Calu3 (cell line): ENCODE results near the gene YWHAE. TPM values are rescaled to one million over a fixed set of nuclear protein-coding genes. Genes with fewer than 3 reads are reported as not detected.
A peak's percentile ranks its signal among the peaks of the same experiment; 100 is the strongest.
"Not testable (repeated sequence)": the region's sequence is repeated elsewhere in the genome, so short reads cannot be mapped to it uniquely, and the experiment has no call there.

Source experiments
- BruUV-seq: library from RNA; stranded (reverse); fragments of 400-500 nt; replicated peaks from 2 replicates; lab custom pipeline; 2021; lab: Mats Ljungman, UMichigan
- CTCF ChIA-PET: fragments of 300-600 bp; sonication (Branson Sonifier 250); formaldehyde crosslinking; loops from one replicate; lab custom pipeline; 2022; ENCODE audit warnings: antibody characterized with exemption; lab: Charles Lee
- DNase-seq: peaks from one replicate; pipeline ENCODE4 v3.0.0; 2022
- H3K27ac Mint-ChIP-seq: one replicate; pipeline ENCODE4 v1.8.0; 2022; ENCODE audit warnings: mixed read lengths; ENCODE audit not compliant: unreplicated experiment
- H3K27me3 Mint-ChIP-seq: one replicate; pipeline ENCODE4 v1.8.0; 2022; ENCODE audit warnings: mixed read lengths; ENCODE audit not compliant: unreplicated experiment
- H3K36me3 Mint-ChIP-seq: one replicate; pipeline ENCODE4 v1.8.0; 2022; ENCODE audit warnings: mild to moderate bottlenecking, moderate library complexity, mixed read lengths; ENCODE audit not compliant: insufficient read depth, unreplicated experiment
- H3K4me1 Mint-ChIP-seq: one replicate; pipeline ENCODE4 v1.8.0; 2022; ENCODE audit warnings: mild to moderate bottlenecking, low read depth, mixed read lengths; ENCODE audit not compliant: unreplicated experiment
- H3K4me3 Mint-ChIP-seq: one replicate; pipeline ENCODE4 v1.8.0; 2022; ENCODE audit warnings: mild to moderate bottlenecking, low read depth, moderate library complexity, mixed read lengths; ENCODE audit not compliant: unreplicated experiment
- H3K9me3 Mint-ChIP-seq: one replicate; pipeline ENCODE4 v1.8.0; 2022; ENCODE audit warnings: low read depth, mixed read lengths; ENCODE audit not compliant: unreplicated experiment
- CTCF ChIP-seq: fragments of 200-600 bp; IDR thresholded peaks from one replicate; pipeline ENCODE4 v1.8.0; 2022; ENCODE audit warnings: antibody characterized with exemption; ENCODE audit not compliant: unreplicated experiment
- intact Hi-C: fragments of 100-400 bp; cut with micrococcal nuclease; formaldehyde crosslinking; loops from one replicate; pipeline ENCODE4 v1.10.0; 2022; ENCODE audit not compliant: unreplicated experiment
- total RNA-seq: library from RNA; stranded (reverse); gene quantifications from 2 replicates; pipeline ENCODE4 v1.2.3, GENCODE V29; 2022

The YWHAE gene
- total RNA-seq, 1 experiment from 2014 or later: 504 TPM

DNA sequence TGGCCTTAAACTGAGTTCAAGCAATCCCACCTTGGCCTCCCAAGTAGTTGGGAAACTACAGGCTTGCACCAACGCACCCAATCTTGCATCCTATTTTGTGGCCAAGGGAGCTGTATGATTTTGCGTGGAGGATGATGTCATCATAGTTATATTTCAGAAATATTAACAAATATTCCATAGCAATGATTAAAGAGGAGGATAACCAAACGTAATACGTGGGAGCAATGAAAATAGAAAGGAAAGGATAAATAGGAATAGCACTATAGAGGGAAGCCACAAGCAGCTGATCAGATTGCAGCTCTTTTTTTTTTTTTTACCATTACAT is 2.2 kb upstream of the YWHAE start:
- CTCF ChIA-PET: interaction anchor here (0.5 to 0.7 kb wide), 2 partner anchors 12 to 114 kb away, joined by 3 to 6 read pairs; partner anchors contain the start of gene INPP5K
- intact Hi-C loops: no loop called here
- no peak for TF ChIP-seq CTCF
- H3K9me3 Mint-ChIP-seq: no peaks in the 10 kb centered on the region
- no peaks in the 10 kb centered on the region for H3K27me3 Mint-ChIP-seq
- no peak overlapping the region for H3K4me3 Mint-ChIP-seq
- H3K4me1 Mint-ChIP-seq: peaks cover 8% of the 10 kb centered on the region
- H3K27ac Mint-ChIP-seq: no peak overlapping the region
- DNase-seq: no peak
- peaks cover 33% of the 10 kb centered on the region for H3K36me3 Mint-ChIP-seq
- BruUV-seq: no TSS peak

- no peak for DNase-seq
- no peaks in the 10 kb centered on the region for H3K27me3 Mint-ChIP-seq
- peaks cover 47% of the 10 kb centered on the region for H3K36me3 Mint-ChIP-seq
- intact Hi-C loops: no loop called here
- no TSS peak for BruUV-seq
- H3K4me1 Mint-ChIP-seq: peaks cover 12% of the 10 kb centered on the region
- no peaks in the 10 kb centered on the region for H3K9me3 Mint-ChIP-seq
- H3K4me3 Mint-ChIP-seq: peak overlapping the region; percentile 98
- CTCF ChIA-PET: interaction anchor here (0.7 kb wide), 1 partner anchor 34 kb away, joined by 5 read pairs; no protein-coding TSS in a partner anchor
- H3K27ac Mint-ChIP-seq: peak overlapping the region; percentile 100
- TF ChIP-seq CTCF: no peak
Measured at GRCh38 chr17:1398931-1399678, 917 bp downstream of the YWHAE start.

DNA sequence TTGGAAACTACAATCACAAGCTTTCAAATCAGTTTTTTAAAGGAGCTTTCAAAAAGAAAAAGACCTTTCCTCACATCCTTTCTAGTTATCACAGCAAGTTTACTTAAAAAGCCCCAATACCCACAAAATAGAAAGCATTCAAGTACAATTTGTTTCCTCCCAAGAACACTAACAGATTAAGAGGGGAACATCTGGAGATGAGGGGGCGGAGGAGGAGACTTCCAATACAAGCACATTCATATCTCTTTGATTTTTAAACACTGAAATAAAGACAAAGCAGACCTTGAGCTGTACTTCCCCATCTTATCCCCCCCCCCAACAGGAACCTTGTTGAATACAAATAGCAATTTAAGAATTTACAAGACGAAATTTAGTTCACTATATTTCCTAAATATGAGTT is 2.0 kb downstream of the YWHAE start:
- CTCF ChIA-PET: interaction anchor here (1.4 kb wide), 1 partner anchor 33 kb away, joined by 7 read pairs; no protein-coding TSS in a partner anchor
- Mint-ChIP-seq H3K36me3 (peaks cover 48% of the 10 kb centered on the region), H3K4me3 (peak overlapping the region; percentile 98), H3K27ac (peak overlapping the region; percentile 100), H3K9me3 (no peaks in the 10 kb centered on the region), H3K4me1 (peaks cover 12% of the 10 kb centered on the region), H3K27me3 (no peaks in the 10 kb centered on the region)
- no peak for TF ChIP-seq CTCF
- no TSS peak for BruUV-seq
- DNase-seq: no peak
- intact Hi-C loops: no loop called here

- H3K27me3 Mint-ChIP-seq, intact Hi-C loops, BruUV-seq, H3K9me3 Mint-ChIP-seq, H3K4me3 Mint-ChIP-seq, DNase-seq, CTCF ChIA-PET, H3K27ac Mint-ChIP-seq: not testable (repeated sequence)
- peaks cover 55% of the 10 kb centered on the region for H3K36me3 Mint-ChIP-seq
- peaks cover 12% of the 10 kb centered on the region for H3K4me1 Mint-ChIP-seq
Measured at GRCh38 chr17:1395876-1396665, 4.0 kb downstream of the YWHAE start.
